GM19467 (cell line): Measurements from ENCODE around the gene TAS2R31.

Experiments
- ATAC-seq: cut with Tn5 transposase; IDR thresholded peaks from one replicate; pipeline ENCODE4 v1.9.1; 2021; ENCODE audit warnings: mild to moderate bottlenecking, moderate library complexity; ENCODE audit not compliant: unreplicated experiment

The TAS2R31 gene

DNA sequence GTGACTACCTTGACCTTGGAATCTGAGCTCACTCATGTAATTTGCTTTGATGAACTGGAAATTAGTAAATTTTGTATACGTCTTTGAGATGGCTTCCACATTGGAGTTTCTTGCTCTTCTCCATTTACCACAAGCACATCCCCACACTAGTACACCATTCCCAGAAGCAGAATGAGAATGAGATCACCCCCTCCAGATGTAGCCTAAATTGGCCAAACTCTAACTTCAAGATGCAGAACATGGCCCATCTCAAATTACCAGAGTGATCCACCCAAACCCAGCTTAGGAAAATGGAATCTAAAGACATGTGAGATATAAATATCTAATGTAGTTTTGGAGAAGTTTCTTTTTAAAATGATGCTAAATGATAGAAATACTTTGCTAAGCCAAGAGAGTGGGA lies 23.6 kb downstream of the TAS2R31 start:
- no peak for ATAC-seq

DNA sequence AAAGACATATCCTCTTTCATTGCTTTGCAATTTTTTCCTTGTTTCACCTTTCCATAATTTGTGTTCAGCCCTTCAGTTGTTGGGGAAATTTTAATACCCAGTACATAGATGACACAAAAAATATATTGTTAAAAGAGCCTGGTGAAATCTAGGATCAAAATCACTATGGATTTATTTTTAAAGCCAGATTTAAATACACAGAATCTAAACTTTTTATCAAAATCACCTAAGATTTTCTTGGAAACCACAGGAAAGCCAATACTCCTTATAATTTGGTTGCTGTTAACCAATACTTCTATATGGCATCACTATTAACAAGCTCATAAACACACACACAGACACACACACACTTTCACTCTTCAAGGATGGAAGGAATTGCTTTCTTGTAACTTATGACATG lies 33.0 kb downstream of the TAS2R31 start, which contains the start of gene TAS2R20:
TSS of gene TAS2R20 (minus strand) at position 101 of the 400 bp plus-strand sequence. CDS start 429 bp downstream, outside the sequence.
- no peak for ATAC-seq

DNA sequence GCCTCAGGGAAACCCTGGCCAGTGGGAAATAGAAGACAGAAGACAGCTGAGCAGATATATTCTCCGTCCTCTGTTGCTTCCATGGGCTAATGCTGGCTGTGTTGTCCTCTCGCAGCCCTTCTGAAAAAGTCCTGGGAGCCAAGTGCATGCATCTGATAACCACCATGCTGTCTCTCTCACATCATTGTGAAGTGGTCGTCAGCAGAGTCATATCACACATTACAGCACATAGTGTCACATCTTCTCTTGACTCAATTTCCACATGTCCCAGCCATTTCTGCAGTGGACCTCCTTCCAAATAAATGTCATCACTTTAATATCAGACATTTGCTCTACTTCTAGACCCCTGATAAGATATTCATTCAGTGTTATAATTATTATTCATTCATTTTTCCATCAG lies 36.9 kb downstream of the TAS2R31 start:
- no peak for ATAC-seq

DNA sequence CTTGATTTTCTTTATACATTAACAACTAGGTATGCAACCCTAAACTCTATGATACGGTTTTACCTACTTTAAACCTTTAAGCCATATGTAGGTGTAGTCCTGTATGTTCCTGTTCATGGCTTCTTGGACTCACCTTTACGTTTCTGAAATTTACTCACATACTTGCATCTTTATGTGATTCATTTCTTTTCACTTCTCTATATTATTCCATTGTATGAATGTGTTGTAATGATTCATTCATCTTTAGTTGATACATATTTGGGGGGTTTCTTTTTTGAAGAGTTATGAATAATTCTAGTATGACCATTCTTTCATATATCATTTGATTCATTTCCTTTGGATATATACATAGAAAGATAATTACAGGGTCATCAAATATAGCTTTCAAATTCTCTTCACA lies 42.1 kb downstream of the TAS2R31 start:
- no peak for ATAC-seq

DNA sequence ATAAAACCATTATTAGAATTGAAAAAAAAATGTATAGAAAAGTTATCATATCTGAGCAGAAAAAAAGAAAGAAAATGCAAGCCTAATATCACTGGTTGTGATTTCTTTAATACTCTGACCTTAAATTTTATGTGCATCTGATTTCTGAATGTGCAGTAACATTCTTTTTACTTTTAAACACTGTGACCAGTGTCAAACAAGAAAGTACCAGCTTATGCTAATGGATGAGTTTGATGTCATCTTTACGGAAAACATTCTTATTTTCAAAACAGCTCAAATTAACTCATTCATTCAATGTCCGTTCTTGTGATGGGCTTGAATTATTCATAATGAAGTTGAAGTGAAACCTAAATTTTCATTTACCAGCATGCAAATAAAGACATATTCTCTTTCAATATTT lies 44.4 kb downstream of the TAS2R31 start, which contains the start of gene TAS2R50:
TSS of gene TAS2R50 (minus strand) at position 101 of the 400 bp plus-strand sequence. CDS start at position 49, 52 bp downstream.
- no peak for ATAC-seq

DNA sequence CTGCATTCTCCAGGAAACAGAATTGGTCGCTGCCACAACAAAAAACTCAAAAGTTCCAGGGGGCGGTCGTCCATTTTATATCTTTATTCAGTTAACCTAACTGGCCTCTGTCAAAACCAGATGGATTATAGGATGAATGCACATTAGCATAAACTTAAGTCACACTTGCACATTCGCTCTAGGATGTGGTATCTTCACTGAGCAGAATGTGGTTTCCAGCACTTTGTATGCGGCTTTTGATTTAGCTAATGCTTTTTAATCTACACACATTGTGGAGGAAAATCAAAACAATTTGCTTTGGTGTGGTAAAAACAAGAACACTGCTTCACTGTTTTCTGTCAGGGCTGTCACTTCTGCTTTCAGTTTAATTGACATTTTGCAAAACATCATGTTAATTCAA lies 49.0 kb downstream of the TAS2R31 start:
- no peak for ATAC-seq
